K562 (cell line): ENCODE measurements around the gene CARMIL1. TPM values are rescaled to one million over a fixed set of nuclear protein-coding genes. Genes with fewer than 3 reads are reported as not detected.

Experiments
- ATAC-seq: fragments of 200-7000 bp; cut with Tn5 transposase; 3 replicates; pipeline ENCODE4 v1.9.1; 2020; ENCODE audit warnings: moderate library complexity
- BruUV-seq: library from RNA; stranded (reverse); fragments of 400-500 nt; replicated peaks from 2 replicates; lab custom pipeline; 2021; lab: Mats Ljungman, UMichigan
- CTCF ChIA-PET: fragments of 300-600 bp; formaldehyde crosslinking; extraction: SDS; loops from one replicate; lab custom pipeline; 2021; ENCODE audit warnings: low intra/inter-chr PET ratio; lab: Yijun Ruan, JAX
- POLR2A ChIA-PET: fragments of 300-600, 350-650 bp; sonication (Branson Sonifier 250); formaldehyde crosslinking; extraction: SDS; loops from one replicate; lab custom pipeline; 2021; ENCODE audit warnings: antibody characterized with exemption, inconsistent platforms; lab: Yijun Ruan, JAX
- DNase-seq, 4 experiments: peaks; one replicate each; pipeline versions ENCODE4 v3.0.0 to v3.0.0-alpha.2; 2011 to 2018; ENCODE audit warnings: low spot score in 3 of 4, mixed read lengths in 3 of 4; ENCODE audit errors: extremely low read depth in 1 of 4
- FAIRE-seq: peaks from 2 replicates; lab custom pipeline; 2011; peaks lifted over from hg19 to GRCh38; lab: Jason Lieb, UNC
- H2AFZ ChIP-seq: 2 replicates; pipeline ENCODE4 v1.6.0; 2011; ENCODE audit warnings: low read depth, low read length, control low read depth, inconsistent platforms
- H3K27ac ChIP-seq: fragments of 200-600 bp; 3 replicates; pipeline ENCODE4 v1.8.0; 2011; ENCODE audit warnings: low read depth, mild to moderate bottlenecking, control low read depth, inconsistent platforms, low read length, moderate library complexity, mixed read lengths; ENCODE audit errors: extremely low read depth
- H3K27me3 ChIP-seq, 2 experiments: fragments of 300-600 bp in 1 of 2; 2 replicates in 1 of 2; 3 replicates in 1 of 2; pipeline versions ENCODE4 v1.6.0 to v1.8.0; 2011; ENCODE audit warnings: inconsistent platforms in 2 of 2, low read length in 2 of 2, mild to moderate bottlenecking in 1 of 2, mixed read lengths in 1 of 2, moderate library complexity in 1 of 2; ENCODE audit not compliant: control insufficient read depth in 2 of 2, insufficient read depth in 2 of 2
- H3K36me3 ChIP-seq: fragments of 300-600 bp; 3 replicates; pipeline ENCODE4 v1.8.0; 2011; ENCODE audit warnings: mild to moderate bottlenecking, low read length, inconsistent platforms; ENCODE audit not compliant: control insufficient read depth, insufficient read depth
- H3K4me1 ChIP-seq, 2 experiments: fragments of 200-600 bp in 1 of 2; replicated peaks in 1 of 2; 2 replicates in 1 of 2; 3 replicates in 1 of 2; pipeline versions ENCODE4 v1.5.1 to v1.8.0; 2011; ENCODE audit warnings: inconsistent platforms in 2 of 2, low read length in 2 of 2, mild to moderate bottlenecking in 1 of 2, mixed read lengths in 1 of 2, moderate library complexity in 1 of 2; ENCODE audit not compliant: control insufficient read depth in 2 of 2, insufficient read depth in 2 of 2
- H3K4me2 ChIP-seq: 2 replicates; pipeline ENCODE4 v1.6.1; 2011; ENCODE audit warnings: low read length, control low read depth, inconsistent platforms, mixed read lengths; ENCODE audit not compliant: insufficient read depth
- H3K4me3 ChIP-seq: fragments of 200-600 bp; sonication (generic), shearing (Covaris generic); 2 replicates; pipeline ENCODE4 v1.5.1; 2016; ENCODE audit warnings: control low read depth, inconsistent platforms
- H3K79me2 ChIP-seq: fragments of 200-600 bp; 3 replicates; pipeline ENCODE4 v1.8.0; 2011; ENCODE audit warnings: low read length, inconsistent platforms; ENCODE audit not compliant: control insufficient read depth, insufficient read depth
- H3K9ac ChIP-seq, 2 experiments: 2 replicates each; pipeline versions ENCODE4 v1.6.0 to v1.6.1; 2011; ENCODE audit warnings: low read depth in 2 of 2, low read length in 2 of 2, control low read depth in 1 of 2, inconsistent platforms in 1 of 2, mild to moderate bottlenecking in 1 of 2, mixed read lengths in 1 of 2; ENCODE audit not compliant: insufficient read depth in 1 of 2
- H3K9me1 ChIP-seq: one replicate; pipeline ENCODE4 v1.6.0; 2011; ENCODE audit warnings: inconsistent platforms, mild to moderate bottlenecking, low read length, moderate library complexity; ENCODE audit not compliant: control insufficient read depth, insufficient read depth
- H3K9me3 ChIP-seq: replicated peaks from 2 replicates; pipeline ENCODE4 v1.5.1; 2011; ENCODE audit warnings: low read depth, low read length, inconsistent platforms; ENCODE audit not compliant: control insufficient read depth, insufficient read depth
- H4K20me1 ChIP-seq: replicated peaks from 2 replicates; pipeline ENCODE4 v1.6.1; 2011; ENCODE audit warnings: low read length, inconsistent platforms, mixed read lengths; ENCODE audit not compliant: control insufficient read depth, insufficient read depth
- ETV1 ChIP-seq: fragments of 450-650 bp; conservative IDR thresholded peaks from 2 replicates; pipeline ENCODE4 v1.6.1; 2016; ENCODE audit warnings: missing genetic modification characterization, control low read depth, low read depth, missing compliant biosample characterization
- FOXJ2 ChIP-seq: fragments of 200-800 bp; sonication (Bioruptor generic); IDR thresholded peaks from 2 replicates; pipeline ENCODE4 v1.6.1; 2016; ENCODE audit warnings: missing genetic modification characterization, missing compliant biosample characterization
- FUS ChIP-seq: fragments of 200-400 bp; formaldehyde crosslinking; optimal IDR thresholded peaks from 2 replicates; pipeline ENCODE3; 2017; ENCODE audit warnings: low read depth, low read length
- GATAD2B ChIP-seq: fragments of 450-650 bp; IDR thresholded peaks from 2 replicates; pipeline ENCODE4 v1.6.1; 2017; ENCODE audit warnings: mild to moderate bottlenecking, borderline replicate concordance
- JUNB ChIP-seq: fragments of 450-650 bp; formaldehyde crosslinking; conservative IDR thresholded peaks from 2 replicates; pipeline ENCODE4 v1.4.0; 2020; ENCODE audit warnings: mild to moderate bottlenecking
- MAFK ChIP-seq: IDR thresholded peaks from 2 replicates; pipeline ENCODE4 v1.6.1; 2011; ENCODE audit warnings: low read length, improper control_type of control experiment
- PRMT5 ChIP-seq: sonication (generic); formaldehyde crosslinking; IDR thresholded peaks from 2 replicates; pipeline ENCODE4 v1.5.0; 2020; ENCODE audit warnings: missing genetic modification reagents
- RBM39 ChIP-seq: fragments of 200-400 bp; formaldehyde crosslinking; optimal IDR thresholded peaks from 2 replicates; pipeline ENCODE3; 2018; ENCODE audit warnings: low read depth, low read length
- SMAD2 ChIP-seq: fragments of 150-350 bp; IDR thresholded peaks from 2 replicates; pipeline ENCODE4 v1.6.1; 2014; ENCODE audit warnings: low read depth, mild to moderate bottlenecking, low read length
- ZNF174 ChIP-seq: fragments of 250-450 bp; sonication (Bioruptor Pico); IDR thresholded peaks from 2 replicates; pipeline ENCODE4 v1.4.0; 2020; ENCODE audit warnings: mild to moderate bottlenecking
- ZNF41 ChIP-seq: fragments of 250-450 bp; sonication (Bioruptor Pico); conservative IDR thresholded peaks from 2 replicates; pipeline ENCODE4 v1.4.0; 2020; ENCODE audit warnings: mild to moderate bottlenecking
- WGBS: fragments of 100-300 bp; shearing (Covaris generic); methylation state at CpG from one replicate; pipeline ENCODE4 v1.1.6; 2016; ENCODE audit warnings: low coverage, mixed read lengths; ENCODE audit not compliant: insufficient coverage; ENCODE audit errors: missing lambda C conversion rate; 5-methylcytosine and 5-hydroxymethylcytosine counted together
- in situ Hi-C: fragments of 300-500 bp; cut with MboI; formaldehyde crosslinking; loops from 4 replicates; pipeline ENCODE4 v1.15.0; 2018; ENCODE audit warnings: inconsistent platforms, mixed read lengths
- intact Hi-C: fragments of 100-400 bp; cut with micrococcal nuclease; formaldehyde crosslinking; loops from 2 replicates; pipeline ENCODE4 v1.14.2; 2022
- polyA plus RNA-seq, 8 experiments: library from polyadenylated mRNA; depleted of rRNA in 4 of 8; stranded (reverse) in 5 of 8; unstranded in 3 of 8; fragments of >200 nt; fragmentation: Nextera tagmentation in 2 of 8; fragmentation: Illumina TruSeq in 1 of 8; extraction: Ambion mirVana in 2 of 8; extraction: Trizol in 1 of 8; gene quantifications; 2 replicates each; pipeline versions ENCODE4 v1.2.1 to v1.2.3, GENCODE V29; 2011 to 2014; ENCODE audit warnings: inconsistent platforms in 1 of 8, missing spikeins in 1 of 8
- total RNA-seq, 7 experiments: library from RNA; depleted of rRNA in 6 of 7; stranded (reverse); fragments of >200 nt in 6 of 7; fragmentation: Illumina TruSeq in 2 of 7; extraction: Trizol in 2 of 7; gene quantifications; 2 replicates each; pipeline versions ENCODE4 v1.2.1 to v1.2.3, GENCODE V29; 2011 to 2021; ENCODE audit warnings: low replicate concordance in 1 of 7
- TF ChIP-seq, protein P1 (sequence below), 2 experiments: fragments of 450-650 bp; conservative IDR thresholded peaks; 2 replicates each; pipeline ENCODE4 v1.6.1; 2017; ENCODE audit warnings: mild to moderate bottlenecking in 2 of 2, moderate library complexity in 2 of 2
- TF ChIP-seq, protein P2 (sequence below): sonication (generic); formaldehyde crosslinking; IDR thresholded peaks from 2 replicates; pipeline ENCODE4 v1.8.1; 2022; ENCODE audit warnings: missing genetic modification reagents

CARMIL1 gene
- total and polyA plus RNA-seq, 9 of the 15 experiments (the other 6 are each of a cell fraction or from before 2014, with no cell fraction given) = 0.04 to 0.32 (median 0.10) TPM; not detected in 1

DNA sequence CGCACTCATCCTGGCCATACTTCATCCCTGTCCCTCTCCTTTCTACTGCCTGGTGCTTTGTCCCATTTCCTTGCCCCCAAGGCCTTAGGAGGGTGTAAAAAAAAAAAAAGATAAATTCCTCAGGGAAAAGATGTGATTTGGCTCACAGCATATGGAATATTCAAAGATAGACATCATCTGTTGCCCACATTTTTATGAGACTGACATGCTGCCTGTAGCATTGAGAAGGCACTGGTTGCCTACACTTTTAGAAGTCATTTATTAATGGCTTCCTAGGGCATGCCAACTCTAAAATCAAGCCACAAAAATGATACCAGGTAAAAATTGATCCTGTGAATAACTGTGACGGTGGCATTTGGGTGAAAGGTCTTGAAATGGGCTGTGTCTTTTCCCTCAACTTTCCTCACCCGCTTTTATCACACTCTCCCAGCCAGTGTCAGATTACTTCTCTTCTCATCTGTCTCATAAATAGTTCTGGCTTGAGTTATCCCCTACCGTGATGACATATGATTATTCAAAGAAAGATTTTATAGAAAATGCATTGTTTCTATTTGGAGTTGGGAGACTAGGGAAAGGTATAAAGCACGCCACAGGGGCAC lies 139.4 kb downstream of the CARMIL1 start (continued):
- no peak for TF ChIP-seq FOXJ2
- TF ChIP-seq PRMT5 (CRISPR knock-in tag) = no peak
- TF ChIP-seq ZNF174 (CRISPR knock-in tag) = no peak

DNA sequence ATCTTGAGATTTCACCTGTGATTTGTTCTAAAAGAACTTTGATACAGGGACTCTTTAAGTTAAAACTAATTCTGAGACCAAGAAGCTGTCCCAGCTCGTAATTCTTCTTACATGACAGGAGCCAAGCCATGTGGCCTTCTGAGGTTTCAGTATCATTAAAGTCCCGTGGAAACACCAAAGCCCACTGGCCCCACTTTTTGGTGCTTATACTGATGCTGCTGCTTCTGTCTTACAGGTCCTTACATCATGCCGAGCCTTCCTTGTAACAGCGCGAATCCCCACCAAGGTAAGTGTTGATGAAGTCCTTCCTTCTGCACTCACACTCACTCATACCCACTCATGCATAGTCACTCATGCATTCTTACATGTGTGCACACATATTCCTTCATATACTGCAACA lies 140.7 kb downstream of the CARMIL1 start:
- FAIRE-seq (no peak), ATAC-seq (no peak)
- no TSS peak for BruUV-seq

More for the DNA sequence above, 140.7 kb downstream of the CARMIL1 start:
- DNase-seq = no peak
- in situ Hi-C loops (no loop called here), intact Hi-C loops (no loop called here)
- no peaks in the 10 kb centered on the region for H3K9me3 ChIP-seq
- CTCF ChIA-PET = no interaction called here
- H3K36me3 ChIP-seq = no peaks in the 10 kb centered on the region
- WGBS = 0% methylated on average over 5 of the region's 5 CpGs
- no peak overlapping the region for H3K27ac ChIP-seq
- TF ChIP-seq ETV1 (tag) (no peak), MAFK (no peak), FUS (no peak), GATAD2B (no peak), ZNF174 (CRISPR knock-in tag) (no peak), ZNF41 (CRISPR knock-in tag) (no peak), JUNB (CRISPR knock-in tag) (no peak), RBM39 (no peak), SMAD2 (no peak)
- TF ChIP-seq, protein P1, sequence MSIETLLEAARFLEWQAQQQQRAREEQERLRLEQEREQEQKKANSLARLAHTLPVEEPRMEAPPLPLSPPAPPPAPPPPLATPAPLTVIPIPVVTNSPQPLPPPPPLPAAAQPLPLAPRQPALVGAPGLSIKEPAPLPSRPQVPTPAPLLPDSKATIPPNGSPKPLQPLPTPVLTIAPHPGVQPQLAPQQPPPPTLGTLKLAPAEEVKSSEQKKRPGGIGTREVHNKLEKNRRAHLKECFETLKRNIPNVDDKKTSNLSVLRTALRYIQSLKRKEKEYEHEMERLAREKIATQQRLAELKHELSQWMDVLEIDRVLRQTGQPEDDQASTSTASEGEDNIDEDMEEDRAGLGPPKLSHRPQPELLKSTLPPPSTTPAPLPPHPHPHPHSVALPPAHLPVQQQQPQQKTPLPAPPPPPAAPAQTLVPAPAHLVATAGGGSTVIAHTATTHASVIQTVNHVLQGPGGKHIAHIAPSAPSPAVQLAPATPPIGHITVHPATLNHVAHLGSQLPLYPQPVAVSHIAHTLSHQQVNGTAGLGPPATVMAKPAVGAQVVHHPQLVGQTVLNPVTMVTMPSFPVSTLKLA (conservative IDR thresholded peaks at IDR 0.05) = no peak
- TF ChIP-seq, protein P2, sequence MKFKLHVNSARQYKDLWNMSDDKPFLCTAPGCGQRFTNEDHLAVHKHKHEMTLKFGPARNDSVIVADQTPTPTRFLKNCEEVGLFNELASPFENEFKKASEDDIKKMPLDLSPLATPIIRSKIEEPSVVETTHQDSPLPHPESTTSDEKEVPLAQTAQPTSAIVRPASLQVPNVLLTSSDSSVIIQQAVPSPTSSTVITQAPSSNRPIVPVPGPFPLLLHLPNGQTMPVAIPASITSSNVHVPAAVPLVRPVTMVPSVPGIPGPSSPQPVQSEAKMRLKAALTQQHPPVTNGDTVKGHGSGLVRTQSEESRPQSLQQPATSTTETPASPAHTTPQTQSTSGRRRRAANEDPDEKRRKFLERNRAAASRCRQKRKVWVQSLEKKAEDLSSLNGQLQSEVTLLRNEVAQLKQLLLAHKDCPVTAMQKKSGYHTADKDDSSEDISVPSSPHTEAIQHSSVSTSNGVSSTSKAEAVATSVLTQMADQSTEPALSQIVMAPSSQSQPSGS (CRISPR knock-in tag) = no peak
- TF ChIP-seq, all 486 proteins: peak for 0
- Histone ChIP-seq H3K9ac (no peak overlapping the region), H3K4me3 (no peak overlapping the region), H3K9me1 (no peaks in the 10 kb centered on the region), H4K20me1 (no peaks in the 10 kb centered on the region), H3K27me3 (no peaks in the 10 kb centered on the region), H2AFZ (no peak overlapping the region), H3K4me2 (no peak overlapping the region), H3K4me1 (no peaks in the 10 kb centered on the region), H3K79me2 (no peaks in the 10 kb centered on the region)
- POLR2A ChIA-PET = no interaction called here
